H1 (cell line): ENCODE results near the gene RGS6. TPM values are rescaled to one million over a fixed set of nuclear protein-coding genes. Genes with fewer than 3 reads are reported as not detected.

Experiments
- FOSL1 ChIP-seq: IDR thresholded peaks from 2 replicates; pipeline ENCODE4 v1.6.1; 2011; ENCODE audit warnings: mild to moderate bottlenecking, low read depth, low read length, moderate library complexity; ENCODE audit not compliant: insufficient read depth
- HDAC2 ChIP-seq, 2 experiments: fragments of 300-600 bp in 1 of 2; sonication (generic) in 1 of 2; IDR thresholded peaks; 2 replicates each; pipeline ENCODE4 v1.6.1; 2011 to 2012; ENCODE audit warnings: low read depth in 2 of 2, low read length in 2 of 2, mild to moderate bottlenecking in 2 of 2, moderate library complexity in 2 of 2, borderline replicate concordance in 1 of 2, inconsistent platforms in 1 of 2
- NANOG ChIP-seq: IDR thresholded peaks from 2 replicates; pipeline ENCODE4 v1.6.1; 2011; ENCODE audit warnings: low read length, low read depth, mild to moderate bottlenecking, inconsistent platforms; ENCODE audit not compliant: insufficient read depth, poor library complexity, severe bottlenecking
- NRF1 ChIP-seq: IDR thresholded peaks from 2 replicates; pipeline ENCODE4 v1.6.1; 2011; ENCODE audit warnings: mild to moderate bottlenecking, low read depth, low read length, improper control_type of control experiment
- POLR2A ChIP-seq, 2 experiments: IDR thresholded peaks; 1 replicate in 1 of 2; 2 replicates in 1 of 2; pipeline ENCODE4 v1.6.1; 2011; ENCODE audit warnings: low read depth in 2 of 2, low read length in 2 of 2, mild to moderate bottlenecking in 2 of 2; ENCODE audit errors: control extremely low read depth in 1 of 2
- SIN3A ChIP-seq, 2 experiments: IDR thresholded peaks in 1 of 2; conservative IDR thresholded peaks in 1 of 2; 2 replicates each; pipeline ENCODE4 v1.6.1; 2011 to 2012; ENCODE audit warnings: low read length in 2 of 2, improper control_type of control experiment in 1 of 2, low read depth in 1 of 2, mild to moderate bottlenecking in 1 of 2
- TAF7 ChIP-seq: optimal IDR thresholded peaks from 2 replicates; pipeline ENCODE3; 2011; ENCODE audit warnings: low read depth, mild to moderate bottlenecking, inconsistent platforms, low read length, moderate library complexity, borderline replicate concordance
- USF2 ChIP-seq: IDR thresholded peaks from 2 replicates; pipeline ENCODE4 v1.6.1; 2011; ENCODE audit warnings: low read length, improper control_type of control experiment
- YY1 ChIP-seq: IDR thresholded peaks from 2 replicates; pipeline ENCODE4 v1.6.1; 2011; ENCODE audit warnings: low read depth, mild to moderate bottlenecking, low read length
- ZNF274 ChIP-seq: IDR thresholded peaks from 2 replicates; pipeline ENCODE4 v1.7.0; 2012; ENCODE audit warnings: low read length, borderline replicate concordance; ENCODE audit errors: extremely low read depth
- polyA plus RNA-seq, 7 experiments: library from polyadenylated mRNA; depleted of rRNA in 3 of 7; stranded (reverse) in 5 of 7; unstranded in 2 of 7; fragments of >200 nt in 5 of 7; fragments of 200-250 nt in 2 of 7; gene quantifications; 1 replicate in 5 of 7; 2 replicates in 1 of 7; 4 replicates in 1 of 7; pipeline versions ENCODE4 v1.2.1 to v1.2.3, GENCODE V29; 2011 to 2013; ENCODE audit warnings: missing spikeins in 2 of 7, mixed read lengths in 2 of 7
- total RNA-seq: library from RNA; stranded (reverse); fragmentation: NEBNext Ultra II Directional; extraction: Animal tissue kit (Norgen Biotek cat#: 25700); gene quantifications from 2 replicates; pipeline ENCODE4 v1.2.1, GENCODE V29; 2021

Gene RGS6
- total and polyA plus RNA-seq, 2 of the 8 experiments (the other 6 are each of a cell fraction or from before 2014, with no cell fraction given), result 0.26 to 1.1 TPM

DNA sequence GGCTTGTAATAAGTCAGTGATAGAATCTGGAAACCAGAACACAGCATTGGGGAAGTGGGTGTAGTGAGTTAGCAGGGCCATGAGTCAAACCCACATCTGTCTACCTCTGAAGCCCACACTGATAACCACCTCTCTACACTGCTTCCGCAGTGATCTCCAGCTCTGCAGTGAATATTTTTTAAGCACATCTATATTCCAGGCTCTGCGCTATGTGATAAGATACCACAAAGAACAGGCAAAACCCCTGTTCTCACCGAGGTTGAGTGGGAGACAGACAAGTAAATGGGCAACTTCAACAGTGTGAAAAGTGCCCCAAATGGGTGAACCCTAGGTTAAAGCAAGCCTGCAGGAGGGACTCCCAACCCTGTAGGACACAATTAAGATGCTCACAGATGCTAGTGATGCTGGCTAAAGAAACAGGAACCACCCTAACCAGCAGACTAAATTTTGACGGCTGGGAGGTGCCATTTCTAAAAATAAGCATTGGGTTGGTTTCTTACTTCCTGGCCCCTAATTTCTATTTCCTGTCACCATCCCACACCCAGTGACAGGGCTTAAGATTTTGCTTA is 586.7 kb downstream of the RGS6 start (continued):
- no peak for TF ChIP-seq USF2
- no peak for TF ChIP-seq FOSL1
- TF ChIP-seq NRF1, result no peak
- no peak for TF ChIP-seq POLR2A (IDR thresholded peaks at IDR 0.05; ENCODE audit: control extremely low read depth in 1 of 2, low read depth in 2 of 2, low read length in 2 of 2)
- TF ChIP-seq TAF7, result no peak
- no peak for TF ChIP-seq ZNF274
- TF ChIP-seq SIN3A (conservative IDR thresholded peaks at IDR 0.05 in 1 of 2, IDR thresholded peaks at IDR 0.05 in 1 of 2; ENCODE audit: low read depth in 1 of 2, low read length in 2 of 2), result no peak
- no peak for TF ChIP-seq NANOG
- no peak for TF ChIP-seq HDAC2 (IDR thresholded peaks at IDR 0.05; ENCODE audit: borderline replicate concordance in 1 of 2, low read depth in 2 of 2, low read length in 2 of 2)
- TF ChIP-seq YY1, result no peak
- TF ChIP-seq, all 59 proteins: peak for 0
